Effector CD4-positive, alpha-beta T cell (primary cell): ENCODE data around the gene RALGAPB.
A peak's percentile ranks its signal among the peaks of the same experiment; 100 is the strongest.
"Not testable (repeated sequence)": the region's sequence is repeated elsewhere in the genome, so short reads cannot be mapped to it uniquely, and the experiment has no call there.

ENCODE experiments used
- DNase-seq: peaks from one replicate; pipeline ENCODE4 v3.0.0-alpha.2; 2020
- total RNA-seq: gene quantifications from one replicate; lab custom pipeline; 2026; lab: John Stamatoyannopoulos, UW

Gene RALGAPB
- 156 reads per million, percentile 89 among the genes with 10 or more reads in this experiment for total RNA-seq

DNA sequence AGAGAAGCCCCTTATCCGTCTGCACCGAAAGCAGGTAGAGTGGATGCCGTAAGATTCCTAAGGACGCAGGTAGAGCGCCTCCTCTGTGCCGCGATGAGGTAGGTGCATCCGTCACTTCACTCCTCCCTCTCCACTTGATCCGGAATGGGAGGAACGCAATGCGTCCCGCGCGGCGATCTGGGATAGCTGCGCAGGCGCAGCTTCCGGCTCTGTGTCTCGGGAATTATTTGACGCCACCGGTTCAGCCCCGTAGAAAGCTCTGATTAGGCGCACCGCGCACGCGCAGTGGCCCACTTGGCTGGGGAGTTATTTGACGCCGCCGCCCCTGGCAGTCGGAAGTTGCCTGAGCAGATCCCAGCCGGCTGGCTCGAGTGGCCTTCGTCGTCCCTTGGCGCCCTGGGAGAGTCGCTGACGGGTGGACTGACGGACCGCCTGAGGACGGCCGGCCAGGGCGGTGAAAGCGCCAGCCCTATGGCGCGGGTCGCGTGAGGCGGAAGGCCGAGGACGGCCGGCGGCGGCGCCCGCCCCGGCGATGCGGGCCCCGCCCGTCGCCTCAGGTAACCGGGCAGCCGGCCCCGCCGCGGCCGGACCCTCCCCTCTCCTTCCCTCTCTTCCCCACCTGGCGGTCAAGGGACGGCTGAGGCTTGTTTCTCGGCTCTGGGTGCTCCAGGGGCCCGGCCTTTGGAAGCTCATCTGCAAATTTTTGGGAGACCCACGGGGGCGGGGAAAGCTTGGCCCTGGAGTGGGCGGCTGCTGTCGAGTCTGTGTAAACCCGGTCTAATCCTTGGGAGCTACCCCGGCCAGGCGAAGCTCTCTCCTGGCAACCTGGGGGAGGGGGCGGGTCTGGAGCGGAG, at the start of gene RALGAPB:
TSS of gene RALGAPB (plus strand) at position 331 of the 854 bp plus-strand sequence. CDS start 15,590 bp downstream, outside the sequence.
- DNase-seq = peak; percentile 98

DNA sequence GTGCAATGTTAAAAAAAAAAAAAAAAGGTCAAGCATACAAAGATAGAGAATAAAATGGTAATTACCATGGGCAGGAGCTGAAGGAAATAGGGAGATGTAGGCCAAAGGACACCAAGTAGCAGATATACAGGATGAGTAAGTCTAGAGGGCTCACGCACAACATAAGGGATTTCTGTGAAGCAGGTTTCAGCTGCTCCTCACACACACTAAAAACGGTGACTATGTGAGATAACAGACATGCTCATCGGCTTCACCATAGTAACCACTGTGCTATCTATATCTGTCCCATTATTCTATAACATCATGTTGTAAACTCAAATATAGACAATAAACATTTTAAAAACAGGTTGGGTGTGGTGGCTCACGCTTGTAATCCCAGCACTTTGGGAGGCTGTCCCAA, 49.1 kb upstream of the RALGAPB start:
- no peak for DNase-seq

DNA sequence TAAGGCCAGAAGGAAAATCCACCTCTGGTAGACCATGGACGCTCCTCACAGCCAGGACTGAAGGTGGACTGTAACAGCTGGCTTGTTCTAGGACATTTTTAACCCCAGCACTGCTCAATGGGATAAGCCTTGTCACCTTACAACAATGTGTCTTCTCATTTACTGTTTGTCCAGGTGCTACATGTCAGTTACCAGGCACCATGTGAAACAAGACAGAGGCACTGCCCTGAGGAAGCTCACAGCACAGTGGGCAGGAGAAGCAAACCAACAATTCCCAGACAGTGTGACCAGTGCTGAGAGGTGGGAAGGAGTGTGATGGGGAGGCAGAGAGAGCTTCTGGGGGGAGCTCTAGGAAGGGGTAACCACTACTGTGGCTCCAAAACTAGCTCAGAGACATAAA, 48.2 kb upstream of the RALGAPB start:
- DNase-seq = no peak

DNA sequence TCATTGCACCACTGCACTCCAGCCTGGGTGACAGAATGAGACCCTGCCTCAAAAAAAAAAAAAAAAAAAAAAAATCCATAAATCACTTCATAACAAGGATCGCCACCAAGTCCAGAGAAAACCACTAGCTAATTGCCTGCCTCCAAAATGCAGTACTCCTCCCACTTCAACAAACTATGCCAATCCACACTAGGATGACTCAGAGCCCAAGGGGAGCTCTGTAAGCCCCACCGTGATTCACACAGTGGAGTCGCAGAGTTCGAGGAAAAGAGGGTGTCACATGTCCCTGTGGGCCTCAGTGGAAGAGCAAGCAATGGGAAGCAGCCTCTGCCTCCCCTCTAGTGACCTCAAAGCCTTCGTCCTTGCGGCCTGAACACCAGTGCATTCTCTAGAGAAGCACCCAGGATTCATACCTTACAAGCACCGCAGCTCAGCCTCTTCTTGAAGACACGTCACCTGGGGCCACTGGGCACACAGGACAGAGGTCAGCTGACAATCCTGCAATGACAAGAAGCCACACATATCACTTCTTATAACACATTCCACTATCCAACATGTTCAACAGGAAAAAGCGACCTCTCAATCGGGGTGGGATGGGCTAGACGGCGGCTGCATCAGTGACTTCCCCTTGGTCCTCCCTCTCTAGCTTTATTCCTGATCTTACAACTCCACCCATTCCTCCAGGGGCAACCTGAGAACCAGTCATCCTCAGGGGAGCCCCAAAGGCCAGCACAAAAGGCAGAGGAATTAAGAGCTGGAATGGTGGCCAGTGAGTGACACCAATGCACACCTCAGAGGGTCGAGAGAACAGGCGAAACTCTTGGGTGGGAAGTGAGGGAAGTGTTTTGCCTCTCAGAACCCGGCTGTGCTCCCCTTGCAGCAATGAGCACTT, 46.4 kb upstream of the RALGAPB start:
- DNase-seq = no peak

DNA sequence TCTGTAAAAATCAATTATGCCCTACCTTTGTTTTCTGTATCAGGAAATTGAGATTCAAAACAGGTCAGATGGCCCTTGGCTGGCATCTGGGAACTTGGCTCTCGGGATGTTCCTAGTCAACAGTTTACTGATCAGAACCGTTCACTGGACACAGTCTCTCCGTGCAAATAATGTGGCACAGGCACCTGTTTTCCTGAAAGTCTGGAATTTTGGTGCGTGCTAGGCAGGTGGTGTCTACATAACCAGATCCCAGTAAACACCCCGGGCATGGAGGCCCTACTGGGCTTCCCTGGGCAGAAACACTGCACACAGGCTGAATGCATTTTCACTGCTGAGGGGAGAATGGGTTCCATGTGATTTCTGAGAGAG, 45.0 kb upstream of the RALGAPB start:
- DNase-seq = no peak

DNA sequence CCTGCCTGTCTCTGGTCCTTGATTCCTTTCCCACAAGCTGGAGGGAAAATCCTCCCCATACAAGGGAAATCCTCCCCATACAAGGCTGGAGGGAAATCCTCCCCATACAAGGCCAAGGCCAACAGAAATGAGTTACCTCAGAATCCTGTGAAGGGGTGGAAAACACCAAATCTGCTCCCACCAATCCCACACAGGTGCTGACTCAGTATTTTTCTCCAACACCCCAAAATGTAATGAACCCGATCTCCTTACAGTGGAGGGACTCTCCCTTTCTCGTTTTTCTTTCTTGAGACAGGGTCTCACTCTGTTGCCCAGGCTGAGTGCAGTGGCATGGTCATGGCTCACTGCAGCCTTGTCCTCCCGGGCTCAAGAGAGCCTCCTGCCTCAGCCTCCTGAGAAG, 43.8 kb upstream of the RALGAPB start:
- DNase-seq = no peak

DNA sequence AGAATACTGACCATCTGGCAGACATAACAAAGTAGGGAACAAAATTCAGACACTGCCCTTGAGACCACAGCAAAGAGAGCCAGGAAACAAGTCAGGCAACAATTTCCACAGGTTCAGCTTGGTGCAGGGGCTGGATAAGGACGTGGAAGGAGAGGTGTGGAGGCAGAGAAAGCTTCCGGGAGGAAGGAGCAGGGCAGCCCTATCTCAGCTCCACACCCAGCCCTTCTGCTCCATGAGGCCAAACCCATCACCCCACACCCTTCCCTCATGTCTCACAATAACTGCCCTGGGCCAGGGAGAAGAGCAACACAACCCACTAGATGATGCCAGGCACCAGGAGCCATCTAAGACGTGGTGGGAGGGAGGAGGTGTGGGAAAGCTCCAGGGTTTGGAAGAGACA, 43.3 kb upstream of the RALGAPB start:
- no peak for DNase-seq

DNA sequence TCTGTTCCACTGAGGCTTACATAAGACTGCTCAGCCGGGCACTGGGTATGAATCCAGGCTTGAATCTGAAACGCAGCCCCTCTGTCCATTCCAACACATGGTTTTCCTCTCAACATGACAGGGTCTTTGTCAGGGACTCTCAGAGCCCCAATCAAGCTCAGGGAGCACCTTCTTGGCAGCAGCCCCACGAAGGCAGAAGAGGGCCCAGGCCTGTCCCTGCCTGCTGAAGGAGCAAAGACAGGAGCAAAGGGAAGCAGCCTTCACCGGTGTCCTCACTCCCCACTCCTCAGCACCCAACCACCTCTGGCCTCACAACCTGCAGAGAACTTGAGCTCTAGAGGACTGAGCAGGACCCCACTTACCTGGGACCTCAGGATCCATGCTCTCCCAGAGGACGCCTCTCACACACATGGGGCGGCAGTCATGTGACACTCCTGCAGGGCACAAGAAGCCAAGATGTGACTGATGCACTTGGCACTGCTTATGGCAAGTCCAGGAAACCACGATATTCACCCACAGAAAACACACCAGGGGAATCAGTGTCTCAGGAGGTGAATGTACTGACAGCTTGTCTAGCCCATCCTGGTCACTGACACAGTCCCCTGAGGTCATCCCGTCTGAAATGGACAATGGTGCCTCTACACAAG, 41.8 kb upstream of the RALGAPB start:
- no peak for DNase-seq

DNA sequence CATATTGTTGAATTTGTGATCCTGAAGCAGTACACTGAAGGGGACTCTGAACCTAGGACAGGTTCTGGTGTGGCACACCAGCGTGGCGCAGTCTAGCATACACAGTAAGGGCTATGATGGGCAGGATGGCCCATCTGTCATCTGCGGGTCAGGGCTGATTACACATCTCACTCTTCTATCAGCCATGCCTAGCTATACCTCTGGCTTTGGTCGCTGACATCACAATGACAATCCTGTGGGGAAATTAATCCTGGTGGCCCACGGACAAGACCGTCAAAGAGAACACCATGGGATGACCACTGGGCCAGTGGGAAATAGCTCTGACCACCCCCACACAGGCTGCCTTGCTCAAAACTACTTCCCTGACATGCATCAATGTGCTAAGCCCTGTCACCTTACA, 40.4 kb upstream of the RALGAPB start:
- DNase-seq = no peak

DNA sequence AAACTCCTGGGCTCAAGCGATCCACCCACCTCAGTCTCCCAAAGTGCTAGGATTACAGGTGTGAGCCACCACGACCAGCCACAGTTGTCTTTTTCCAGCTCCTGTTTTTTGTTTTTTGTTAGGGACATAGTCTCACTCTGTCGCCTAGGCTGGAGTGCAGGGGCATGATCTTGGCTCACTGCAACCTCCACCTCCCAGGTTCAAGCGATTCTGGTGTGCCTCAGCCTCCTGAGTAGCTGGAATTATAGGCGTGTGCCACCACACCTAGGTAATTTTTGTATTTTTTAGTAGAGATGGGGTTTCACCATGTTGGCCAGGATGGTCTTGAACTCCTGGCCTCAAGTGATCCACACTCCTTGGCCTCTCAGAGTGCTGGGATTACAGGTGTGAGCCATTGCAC, 39.8 kb upstream of the RALGAPB start:
- DNase-seq = not testable (repeated sequence)

DNA sequence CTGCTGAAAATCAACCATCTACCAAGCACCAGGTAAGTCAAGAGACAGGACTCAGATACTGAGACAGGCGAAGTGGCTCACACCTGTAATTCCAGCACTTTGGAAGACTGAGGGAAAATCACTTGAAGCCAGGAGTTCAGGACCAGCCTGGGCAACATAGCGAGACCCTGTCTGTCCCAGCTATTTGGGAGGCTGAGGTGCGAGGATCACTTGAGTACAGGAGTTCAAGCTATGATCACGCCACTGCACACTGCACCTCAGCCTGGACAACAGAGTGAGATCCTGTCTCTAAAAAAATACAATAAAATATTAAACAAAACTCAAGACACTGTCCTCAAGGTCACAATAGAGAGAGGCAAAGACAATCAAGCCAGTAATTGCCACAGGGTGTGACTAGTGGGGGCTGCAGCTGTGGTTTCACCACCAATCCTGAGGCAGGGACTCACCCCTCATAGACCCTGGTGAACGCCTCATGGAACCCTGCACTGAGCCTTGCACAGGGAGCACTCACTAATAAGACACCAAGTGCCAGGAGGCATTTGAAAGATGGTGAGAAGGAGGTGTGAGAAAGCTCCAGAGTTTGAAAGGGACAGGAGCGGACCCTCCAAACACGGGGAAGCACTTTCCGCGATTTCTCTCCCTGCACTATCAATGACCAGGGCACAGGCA, 39.2 kb upstream of the RALGAPB start:
- DNase-seq = no peak

DNA sequence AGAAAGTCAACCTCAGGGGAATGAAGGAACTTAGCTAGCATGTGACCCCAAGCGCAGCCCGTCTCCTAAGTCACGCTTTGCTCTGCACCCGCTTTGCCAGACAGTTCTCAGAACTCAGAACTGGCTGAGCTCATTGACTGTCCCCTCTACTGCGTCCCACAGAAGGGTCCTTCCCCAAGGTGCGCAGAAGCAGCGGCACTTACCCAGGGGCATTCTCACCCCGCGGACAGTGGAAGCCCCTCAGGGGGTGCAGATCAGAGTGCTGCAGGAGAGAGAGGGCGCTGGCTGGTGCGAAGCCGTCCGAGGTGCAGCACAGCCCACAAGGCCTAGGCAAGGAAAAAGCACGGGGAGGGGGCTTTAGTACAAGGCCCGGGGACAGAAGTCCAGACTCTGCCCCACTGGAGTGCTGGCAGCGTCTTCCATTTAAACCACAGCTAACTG, 38.3 kb upstream of the RALGAPB start:
- DNase-seq = no peak

DNA sequence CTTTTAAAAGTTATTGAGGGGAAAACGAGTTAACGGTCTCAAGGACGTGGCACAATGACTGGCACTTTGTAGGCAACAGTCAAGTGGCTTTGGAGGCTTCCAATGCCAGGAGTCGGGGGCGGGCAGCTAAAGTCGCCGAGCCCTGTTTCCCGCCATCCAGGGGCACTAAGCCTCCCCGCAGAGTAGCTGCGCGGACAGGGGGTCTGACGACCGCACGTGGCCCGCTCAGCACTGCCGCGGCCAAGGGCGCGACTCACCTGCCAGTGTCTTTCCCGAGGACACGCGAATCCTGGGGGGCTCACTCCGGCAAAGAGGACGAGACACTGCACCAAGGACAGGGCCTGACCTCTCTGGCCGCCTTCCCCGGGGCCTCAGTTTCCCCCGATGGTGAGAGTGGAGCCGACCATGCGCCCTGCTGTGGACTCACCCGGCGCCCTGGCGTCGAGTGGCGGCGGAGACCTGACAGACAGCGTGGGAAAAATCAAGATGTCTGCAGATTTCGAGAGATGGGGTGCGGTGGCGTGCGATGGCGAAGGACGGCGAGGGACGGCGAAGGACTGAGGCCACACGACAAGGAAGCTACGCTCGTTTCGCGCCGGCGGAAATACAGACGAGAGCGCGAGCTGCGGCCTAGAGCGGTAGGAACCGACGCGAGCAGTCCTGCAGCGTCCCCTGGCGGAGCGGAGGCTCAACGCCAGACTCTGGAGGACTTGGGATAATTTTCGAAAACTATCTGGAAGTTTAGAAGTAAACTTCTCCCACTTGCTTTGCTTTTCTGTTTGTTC, 37.7 kb upstream of the RALGAPB start, which contains the start of gene SNHG17:
TSS of gene SNHG17 (minus strand) at position 559 of the 785 bp plus-strand sequence.
- DNase-seq = peak; percentile 86

DNA sequence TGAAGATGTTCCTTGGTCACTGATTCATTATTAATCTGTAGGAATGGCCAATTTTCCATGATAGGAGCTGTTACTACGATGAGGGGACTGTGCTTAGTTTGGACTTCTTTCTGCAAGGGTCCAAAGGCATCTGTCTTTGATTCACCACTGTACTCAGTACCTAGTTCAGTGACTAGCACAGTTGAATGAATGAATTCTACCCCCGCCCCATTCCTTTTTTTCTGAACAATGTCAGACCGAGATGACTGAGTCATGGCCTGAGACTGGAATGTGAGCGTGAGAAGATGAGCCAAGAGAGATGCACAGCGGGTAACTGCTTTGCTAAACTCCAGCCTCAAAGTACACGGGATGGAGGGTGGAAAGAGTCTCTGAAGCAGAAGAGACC, 37.1 kb upstream of the RALGAPB start:
- DNase-seq = no peak

DNA sequence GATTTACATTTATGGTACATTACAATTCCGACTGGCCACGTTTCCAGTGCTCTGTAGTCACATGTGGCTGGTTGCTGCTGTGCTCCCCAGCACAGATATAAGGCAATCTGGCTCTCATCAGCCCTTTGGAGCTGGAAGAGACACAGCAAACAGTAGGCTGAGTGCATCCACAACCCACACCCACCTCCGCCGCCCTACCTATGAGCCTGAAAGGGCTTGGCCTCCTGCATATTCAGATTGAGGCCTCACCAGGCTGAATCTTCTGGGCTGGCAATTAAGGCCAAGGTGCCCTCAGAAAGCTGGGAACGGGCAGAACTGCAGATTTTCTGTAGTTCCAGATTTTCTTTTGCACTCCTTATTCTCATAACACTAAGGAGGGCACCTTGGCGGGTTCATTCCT, 34.8 kb upstream of the RALGAPB start:
- DNase-seq = no peak

DNA sequence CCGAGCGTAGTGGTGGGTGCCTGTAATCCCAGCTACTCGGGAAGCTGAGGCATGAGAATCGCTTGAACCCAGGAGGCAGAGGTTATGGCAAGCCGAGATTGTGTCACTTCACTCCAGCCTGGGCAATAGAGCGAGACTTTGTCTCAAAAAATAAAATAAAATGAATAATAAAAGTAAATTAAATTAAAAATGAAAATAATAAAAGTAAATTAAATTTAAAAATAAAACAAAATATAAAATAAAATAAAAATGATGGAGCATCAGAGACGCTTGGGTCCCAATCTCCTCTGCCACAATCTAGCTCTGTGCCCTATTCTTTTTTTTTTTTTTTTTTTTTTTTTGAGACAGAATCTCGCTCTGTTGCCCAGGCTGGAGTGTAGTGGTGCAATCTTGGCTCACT, 31.5 kb upstream of the RALGAPB start:
- not testable (repeated sequence) for DNase-seq

DNA sequence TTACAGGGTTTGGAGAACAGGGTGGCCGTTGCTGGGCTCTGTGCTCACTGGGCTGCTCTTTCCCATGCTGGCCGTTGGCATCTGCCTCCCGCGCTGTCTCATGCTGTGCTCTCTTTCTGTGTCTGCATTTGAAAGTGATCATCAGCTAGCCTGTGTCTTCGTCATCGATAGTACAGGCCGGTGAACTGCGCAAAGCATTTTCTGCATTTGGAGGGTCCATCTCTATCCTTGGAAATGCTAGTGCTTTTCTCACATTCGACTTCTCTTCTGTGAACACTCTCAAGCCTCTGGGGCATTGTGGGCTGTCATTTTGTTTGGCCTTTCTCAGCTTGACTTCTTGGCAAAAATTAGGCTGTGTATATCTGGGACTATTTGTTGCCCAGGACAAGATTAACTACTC, 30.7 kb upstream of the RALGAPB start:
- DNase-seq = no peak

DNA sequence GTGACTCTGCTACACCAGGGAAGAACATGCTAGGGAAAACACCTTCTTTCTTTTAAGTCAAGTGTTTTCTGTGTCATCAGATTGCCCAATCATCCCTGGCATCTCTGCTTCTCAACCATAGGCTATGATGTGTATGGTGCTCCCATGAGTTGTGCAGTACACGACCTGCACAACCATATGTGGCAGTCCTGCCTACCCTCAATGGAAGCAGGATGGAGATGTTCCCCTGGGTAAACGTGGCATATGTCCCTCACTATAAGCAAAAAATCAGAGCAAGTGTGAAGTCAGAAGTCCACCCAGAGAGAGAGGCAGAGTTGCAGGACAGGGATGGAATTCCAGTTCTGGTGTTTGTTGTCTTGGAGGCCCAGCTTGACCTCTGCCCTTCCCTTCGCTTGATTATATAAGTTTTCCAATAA, 27.3 kb upstream of the RALGAPB start:
- DNase-seq = no peak

DNA sequence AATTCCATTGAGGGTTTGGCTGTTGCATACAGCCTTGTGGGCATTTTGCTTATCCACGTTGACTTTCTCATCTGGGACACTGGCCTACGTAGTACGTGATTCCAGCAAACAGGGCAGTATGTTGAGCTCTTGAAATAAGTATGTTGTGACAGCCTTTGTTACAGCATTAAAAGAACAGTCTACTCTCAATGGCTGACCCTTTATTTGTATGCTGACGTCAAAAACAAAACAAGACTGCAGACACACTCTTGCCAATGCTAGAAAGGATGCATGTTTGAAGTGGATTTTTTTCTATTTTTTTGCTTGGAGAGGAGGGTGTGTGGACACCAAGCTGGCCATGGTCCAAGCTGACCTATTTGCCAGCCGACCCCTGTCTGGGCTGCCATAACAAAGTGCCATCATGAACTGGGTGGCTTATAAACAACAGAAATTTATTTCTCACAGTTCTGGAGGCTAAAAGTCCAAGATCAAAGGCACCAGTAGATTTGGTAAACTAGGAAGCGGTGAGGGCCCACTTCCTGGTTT, 26.7 kb upstream of the RALGAPB start:
- no peak for DNase-seq

DNA sequence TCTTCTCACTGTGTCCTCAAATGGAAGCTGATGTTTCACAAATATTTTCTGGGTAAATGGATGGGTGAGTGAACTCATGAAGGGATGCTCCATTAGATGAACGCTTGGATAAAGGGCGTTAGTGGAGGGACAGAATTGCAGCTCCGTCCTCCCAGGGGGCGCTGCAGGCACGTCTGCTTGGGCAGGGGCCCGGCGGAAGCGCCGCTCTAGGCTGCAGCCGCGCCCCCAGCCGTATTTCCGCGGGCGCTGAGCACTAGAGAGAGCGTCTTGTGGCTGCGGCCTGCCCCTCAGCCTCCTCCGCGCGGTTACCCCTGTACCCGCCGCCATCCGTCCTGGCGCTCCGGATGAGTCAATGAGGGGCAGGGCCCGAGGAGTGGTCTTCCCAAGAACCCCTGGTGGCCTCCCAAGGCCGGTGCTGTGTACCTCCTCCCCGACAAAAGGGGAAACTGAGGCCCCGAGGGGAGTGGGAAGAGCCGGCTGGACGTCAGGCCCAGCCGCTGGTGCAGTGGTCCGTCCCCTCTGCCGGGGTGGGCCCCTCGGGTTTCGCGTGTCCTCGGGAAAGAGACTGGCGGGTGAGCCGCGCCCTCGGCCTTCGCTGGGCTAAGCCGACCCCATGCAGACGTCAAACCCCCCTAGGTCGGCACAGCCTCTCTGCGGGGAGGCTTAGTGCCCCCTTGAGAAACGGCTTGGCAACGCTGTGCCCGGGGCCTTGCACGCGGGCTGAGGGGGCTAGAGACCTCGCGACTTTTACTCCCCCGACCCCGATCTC, 26.0 kb upstream of the RALGAPB start:
- peak; percentile 92 for DNase-seq

DNA sequence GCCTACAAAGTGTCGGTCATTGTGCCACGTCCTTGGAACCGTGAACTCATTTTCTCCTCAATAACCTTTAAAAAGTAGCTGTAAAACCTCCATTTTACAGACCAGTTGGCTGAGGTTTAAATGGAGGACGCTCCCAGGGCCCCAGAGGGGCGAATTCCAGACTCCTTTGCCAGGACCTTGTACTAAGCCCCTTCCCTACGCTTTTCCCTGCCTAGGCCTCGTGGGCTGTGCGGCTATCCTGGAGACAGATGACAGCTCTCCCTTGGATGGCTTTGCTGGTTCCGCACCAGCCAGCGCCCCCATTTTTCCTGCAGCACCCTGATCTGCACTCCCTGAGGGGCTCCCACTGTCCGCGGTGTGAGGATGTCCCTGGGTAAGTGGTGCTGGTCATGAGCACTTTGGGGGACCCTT, 25.4 kb upstream of the RALGAPB start:
- no peak for DNase-seq
